Type B pancreatic cell (in vitro differentiated cells): ENCODE measurements around the gene TARBP2. TPM values are rescaled to one million over a fixed set of nuclear protein-coding genes. Genes with fewer than 3 reads are reported as not detected.

Source experiments
- DNase-seq: peaks from one replicate; pipeline ENCODE4 v3.0.0; 2021; ENCODE audit warnings: mixed read lengths; ENCODE audit not compliant: unreplicated experiment; ENCODE audit errors: extremely low spot score
- H3K27ac Mint-ChIP-seq: 2 replicates; pipeline ENCODE4 v1.8.0; 2021; ENCODE audit warnings: mild to moderate bottlenecking, mixed read lengths
- H3K27me3 Mint-ChIP-seq: 2 replicates; pipeline ENCODE4 v1.8.0; 2021; ENCODE audit warnings: mixed read lengths
- H3K36me3 Mint-ChIP-seq: 2 replicates; pipeline ENCODE4 v1.8.0; 2021; ENCODE audit warnings: mixed read lengths
- H3K4me1 Mint-ChIP-seq: one replicate; pipeline ENCODE4 v1.8.0; 2021; ENCODE audit warnings: mixed read lengths; ENCODE audit not compliant: unreplicated experiment
- H3K4me3 Mint-ChIP-seq: 2 replicates; pipeline ENCODE4 v1.8.0; 2021; ENCODE audit warnings: mild to moderate bottlenecking, mixed read lengths
- H3K9me3 Mint-ChIP-seq: 2 replicates; pipeline ENCODE4 v1.8.0; 2021; ENCODE audit warnings: mixed read lengths
- total RNA-seq: library from RNA; stranded (reverse); gene quantifications from 2 replicates; pipeline ENCODE4 v1.2.1, GENCODE V29; 2021; ENCODE audit warnings: low replicate concordance
- TF ChIP-seq, protein P1 (sequence below): fragments of 200-600 bp; sonication (generic); conservative IDR thresholded peaks from 2 replicates; pipeline ENCODE4 v1.5.0; 2021; ENCODE audit warnings: antibody characterized with exemption, mild to moderate bottlenecking

Gene TARBP2
- total RNA-seq, 1 donor from 2014 or later = 52.3 TPM

DNA sequence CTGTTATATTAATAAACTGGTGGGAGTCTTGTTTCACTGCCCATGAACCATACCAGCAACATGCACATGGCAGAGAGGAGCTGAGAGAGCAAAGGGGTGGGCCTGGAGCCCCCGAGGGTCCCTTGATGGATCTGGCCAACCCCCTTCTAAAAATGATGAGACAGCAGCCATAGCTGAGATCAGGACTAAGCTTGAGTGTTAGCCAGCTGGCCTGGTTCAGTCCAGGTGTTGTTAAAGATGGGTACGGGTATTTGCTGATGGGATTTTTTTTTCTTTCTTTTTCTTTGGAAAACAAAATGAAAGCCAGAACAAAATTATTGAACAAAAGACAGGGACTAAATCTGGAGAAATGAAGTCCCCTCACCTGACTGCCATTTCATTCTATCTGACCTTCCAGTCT lies 33.2 kb upstream of the TARBP2 start:
- no peak overlapping the region for H3K4me3 Mint-ChIP-seq
- peaks cover 54% of the 10 kb centered on the region for H3K36me3 Mint-ChIP-seq
- no peak overlapping the region for H3K27ac Mint-ChIP-seq
- TF ChIP-seq, protein P1, sequence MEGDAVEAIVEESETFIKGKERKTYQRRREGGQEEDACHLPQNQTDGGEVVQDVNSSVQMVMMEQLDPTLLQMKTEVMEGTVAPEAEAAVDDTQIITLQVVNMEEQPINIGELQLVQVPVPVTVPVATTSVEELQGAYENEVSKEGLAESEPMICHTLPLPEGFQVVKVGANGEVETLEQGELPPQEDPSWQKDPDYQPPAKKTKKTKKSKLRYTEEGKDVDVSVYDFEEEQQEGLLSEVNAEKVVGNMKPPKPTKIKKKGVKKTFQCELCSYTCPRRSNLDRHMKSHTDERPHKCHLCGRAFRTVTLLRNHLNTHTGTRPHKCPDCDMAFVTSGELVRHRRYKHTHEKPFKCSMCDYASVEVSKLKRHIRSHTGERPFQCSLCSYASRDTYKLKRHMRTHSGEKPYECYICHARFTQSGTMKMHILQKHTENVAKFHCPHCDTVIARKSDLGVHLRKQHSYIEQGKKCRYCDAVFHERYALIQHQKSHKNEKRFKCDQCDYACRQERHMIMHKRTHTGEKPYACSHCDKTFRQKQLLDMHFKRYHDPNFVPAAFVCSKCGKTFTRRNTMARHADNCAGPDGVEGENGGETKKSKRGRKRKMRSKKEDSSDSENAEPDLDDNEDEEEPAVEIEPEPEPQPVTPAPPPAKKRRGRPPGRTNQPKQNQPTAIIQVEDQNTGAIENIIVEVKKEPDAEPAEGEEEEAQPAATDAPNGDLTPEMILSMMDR = no peak
- no peak for DNase-seq
- H3K9me3 Mint-ChIP-seq = no peaks in the 10 kb centered on the region
- no peaks in the 10 kb centered on the region for H3K27me3 Mint-ChIP-seq
- H3K4me1 Mint-ChIP-seq = peaks cover 12% of the 10 kb centered on the region

DNA sequence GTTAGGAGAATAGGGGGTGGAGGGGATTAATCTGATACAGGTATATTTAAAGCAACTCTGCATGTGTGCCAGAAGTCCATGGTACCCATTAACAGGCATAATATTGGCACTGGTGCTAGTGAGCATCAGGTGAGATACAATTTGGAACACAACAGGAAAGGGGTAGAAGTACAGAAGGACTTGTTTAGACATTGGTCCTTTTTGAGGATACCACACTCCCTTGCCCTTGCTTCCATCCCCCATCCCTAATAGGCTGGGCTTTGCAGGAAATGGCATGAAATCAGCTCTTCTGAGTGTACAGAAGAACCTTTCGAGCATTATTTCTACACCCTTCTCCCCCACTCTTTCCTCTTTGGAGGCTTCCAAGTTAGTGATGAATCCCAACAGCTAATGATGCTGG lies 32.8 kb upstream of the TARBP2 start:
- no peak overlapping the region for H3K4me3 Mint-ChIP-seq
- H3K27ac Mint-ChIP-seq = no peak overlapping the region
- H3K9me3 Mint-ChIP-seq = no peaks in the 10 kb centered on the region
- no peak for DNase-seq
- TF ChIP-seq, protein P1 = no peak
- peaks cover 51% of the 10 kb centered on the region for H3K36me3 Mint-ChIP-seq
- no peaks in the 10 kb centered on the region for H3K27me3 Mint-ChIP-seq
- peaks cover 12% of the 10 kb centered on the region for H3K4me1 Mint-ChIP-seq

DNA sequence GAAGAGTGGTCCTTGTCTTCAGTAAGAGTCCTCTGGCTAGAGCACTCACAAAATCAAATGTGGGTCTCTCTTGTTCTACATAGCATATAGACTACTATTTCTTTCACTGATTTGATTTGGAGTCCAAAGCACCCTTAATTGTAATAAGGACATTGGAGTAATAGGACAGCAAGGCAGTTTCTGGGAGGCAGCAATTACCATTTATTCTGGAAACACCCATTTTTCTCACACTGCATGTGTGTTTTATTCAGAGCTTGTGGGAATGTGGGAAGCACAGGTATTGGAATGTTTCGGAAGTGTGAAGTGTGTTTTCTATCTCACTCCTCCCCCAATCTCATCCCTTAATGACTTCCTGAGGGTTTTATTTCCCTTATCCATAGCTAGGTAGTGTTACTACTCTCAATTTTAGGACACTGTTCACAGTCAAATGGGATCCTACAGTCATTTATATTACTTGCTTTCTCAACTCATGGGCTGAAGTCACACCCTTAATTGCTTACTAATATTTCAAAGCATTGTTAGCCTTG lies 29.0 kb upstream of the TARBP2 start:
- Mint-ChIP-seq H3K4me3 (no peak overlapping the region), H3K27ac (no peak overlapping the region), H3K27me3 (no peaks in the 10 kb centered on the region), H3K4me1 (peaks cover 13% of the 10 kb centered on the region), H3K36me3 (peaks cover 58% of the 10 kb centered on the region), H3K9me3 (no peaks in the 10 kb centered on the region)
- TF ChIP-seq, protein P1 = no peak
- no peak for DNase-seq

DNA sequence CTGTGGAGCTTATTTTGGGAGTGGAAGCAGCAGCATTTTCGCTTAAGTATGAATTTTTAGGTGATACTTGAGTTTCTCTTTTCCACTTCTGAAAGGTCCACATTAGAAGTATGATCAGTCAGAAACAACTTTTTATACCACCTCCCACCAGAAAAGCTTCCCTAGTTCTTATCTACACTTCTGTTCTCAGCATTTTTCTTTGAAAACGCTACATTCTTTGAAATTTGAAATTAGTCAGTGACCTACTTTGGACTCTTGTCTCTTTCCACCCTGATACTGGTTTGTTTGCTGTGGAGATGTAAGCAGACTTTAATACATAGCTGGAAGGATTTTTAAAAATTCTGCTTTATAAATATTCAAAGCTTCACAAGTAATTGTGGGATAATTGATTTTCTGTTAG lies 27.0 kb upstream of the TARBP2 start:
- H3K27me3 Mint-ChIP-seq = no peaks in the 10 kb centered on the region
- H3K27ac Mint-ChIP-seq = peak overlapping the region; percentile 17
- H3K9me3 Mint-ChIP-seq = no peaks in the 10 kb centered on the region
- no peak for DNase-seq
- TF ChIP-seq, protein P1 = no peak
- peaks cover 13% of the 10 kb centered on the region for H3K4me1 Mint-ChIP-seq
- no peak overlapping the region for H3K4me3 Mint-ChIP-seq
- peaks cover 45% of the 10 kb centered on the region for H3K36me3 Mint-ChIP-seq

DNA sequence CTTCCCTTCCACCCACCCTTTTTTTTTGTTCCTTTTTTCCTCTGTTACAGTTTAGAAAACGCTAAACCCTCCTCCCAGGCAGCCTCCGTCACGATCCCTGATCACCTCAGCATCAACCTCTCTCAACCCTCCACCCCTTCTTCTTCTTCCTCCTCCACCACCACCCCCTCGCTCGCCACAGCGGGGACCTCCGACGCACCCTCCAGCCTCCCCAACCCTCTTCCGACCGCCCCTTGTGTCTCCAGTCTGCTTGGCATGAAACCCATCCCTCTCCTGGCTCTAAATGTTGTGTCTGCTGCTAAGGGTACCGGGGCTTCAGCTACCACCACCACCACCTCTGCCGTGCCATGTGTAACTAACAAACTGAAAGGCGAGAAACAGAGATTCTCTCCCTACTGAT lies 26.3 kb upstream of the TARBP2 start:
- peaks cover 13% of the 10 kb centered on the region for H3K4me1 Mint-ChIP-seq
- no peak for DNase-seq
- TF ChIP-seq, protein P1 = no peak
- no peaks in the 10 kb centered on the region for H3K27me3 Mint-ChIP-seq
- H3K9me3 Mint-ChIP-seq = no peaks in the 10 kb centered on the region
- H3K36me3 Mint-ChIP-seq = peaks cover 45% of the 10 kb centered on the region
- H3K4me3 Mint-ChIP-seq = no peak overlapping the region
- peak overlapping the region; percentile 28 for H3K27ac Mint-ChIP-seq

DNA sequence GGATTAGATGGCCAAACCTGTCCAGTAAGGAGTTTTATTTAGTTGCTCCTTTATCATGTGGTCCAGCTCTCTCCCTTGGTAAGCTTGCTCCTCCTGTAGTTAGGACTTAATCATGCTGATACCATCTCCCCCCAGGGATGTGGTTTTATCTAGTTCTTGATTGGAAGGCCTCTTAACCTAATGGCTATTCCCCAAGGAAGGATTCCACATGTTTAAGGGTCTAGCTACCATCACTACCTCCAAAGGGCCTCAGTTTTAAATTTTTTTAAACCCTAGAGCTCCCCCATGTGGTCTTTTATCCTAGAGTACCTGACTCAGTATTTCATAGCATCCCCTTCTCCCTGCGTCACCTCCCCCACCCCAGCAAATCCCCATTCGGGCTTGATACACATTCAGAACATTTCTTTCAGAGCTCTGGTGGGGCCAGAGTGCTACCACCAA lies 24.3 kb upstream of the TARBP2 start:
- Mint-ChIP-seq H3K27ac (peak overlapping the region; percentile 51), H3K36me3 (peaks cover 36% of the 10 kb centered on the region), H3K4me1 (peaks cover 8% of the 10 kb centered on the region), H3K27me3 (no peaks in the 10 kb centered on the region), H3K4me3 (no peak overlapping the region), H3K9me3 (no peaks in the 10 kb centered on the region)
- DNase-seq = no peak
- TF ChIP-seq, protein P1 = peak; percentile 59
